Endometrial microvascular endothelial cells (primary cell): ENCODE measurements around the gene ALCAM. TPM values are rescaled to one million over a fixed set of nuclear protein-coding genes. Genes with fewer than 3 reads are reported as not detected.
"Not testable (repeated sequence)": the region's sequence is repeated elsewhere in the genome, so short reads cannot be mapped to it uniquely, and the experiment has no call there.

ENCODE experiments used
- in situ Hi-C: cut with HindIII; loops from 2 replicates; pipeline ENCODE4 v1.10.0; 2017; ENCODE audit warnings: low sequenced_read_pairs, low pct_unique_long_range_greater_than_20kb; ENCODE audit errors: inconsistent ontology term
- total RNA-seq: library from RNA; depleted of rRNA; stranded (reverse); fragments of >200 nt; gene quantifications from one replicate; pipeline ENCODE4 v1.2.3, GENCODE V29; 2015; ENCODE audit errors: inconsistent ontology term

Gene ALCAM
- total RNA-seq, 1 donor from 2014 or later: 184 TPM

DNA sequence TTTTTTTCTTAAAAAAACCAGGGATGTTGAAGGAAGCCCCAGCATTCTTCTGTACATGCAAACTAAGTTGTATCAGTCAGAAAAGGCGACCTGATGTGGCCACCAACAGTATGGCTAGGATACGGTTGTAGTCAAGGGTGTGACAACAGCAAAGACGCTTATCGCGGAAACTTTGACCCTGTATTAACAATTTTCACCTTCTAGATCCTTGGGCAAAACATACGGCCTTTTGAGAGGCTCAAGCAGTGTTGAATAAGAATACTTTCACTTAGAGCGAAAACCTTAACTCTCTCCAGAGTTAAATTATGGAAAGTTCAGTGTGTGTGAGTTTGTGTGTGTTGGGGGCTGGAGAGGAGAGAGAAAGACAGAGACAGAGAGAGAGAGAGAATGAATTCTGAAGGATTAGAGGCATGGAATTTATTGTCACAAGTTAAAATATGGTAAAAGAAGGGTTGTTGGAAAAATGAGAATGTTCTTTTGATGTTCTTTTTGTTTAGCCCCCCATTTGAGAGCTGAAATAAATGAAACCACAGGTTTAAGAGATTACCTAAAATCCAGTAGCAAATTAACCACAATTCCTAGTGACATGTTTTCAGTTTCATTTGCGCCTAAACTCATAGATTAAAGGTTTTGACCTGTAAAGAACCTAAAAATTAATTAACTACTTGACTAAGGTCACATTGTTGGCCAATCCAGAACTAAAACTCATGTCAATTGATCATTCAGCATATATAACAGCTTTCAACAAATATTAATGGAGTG is 9.2 kb downstream of the ALCAM start:
- in situ Hi-C loops: no loop called here

- in situ Hi-C loops: no loop called here
Observed at GRCh38 chr3:105377716-105378115, 11.0 kb downstream of the ALCAM start.

- in situ Hi-C loops: no loop called here
Observed at GRCh38 chr3:105385179-105385578, 18.5 kb downstream of the ALCAM start.

GRCh38 chr3:105385819-105386508 is 19.3 kb downstream of the ALCAM start:
- in situ Hi-C loops: no loop called here

- in situ Hi-C loops: no loop called here
Observed at GRCh38 chr3:105387122-105387751, 20.5 kb downstream of the ALCAM start.

DNA sequence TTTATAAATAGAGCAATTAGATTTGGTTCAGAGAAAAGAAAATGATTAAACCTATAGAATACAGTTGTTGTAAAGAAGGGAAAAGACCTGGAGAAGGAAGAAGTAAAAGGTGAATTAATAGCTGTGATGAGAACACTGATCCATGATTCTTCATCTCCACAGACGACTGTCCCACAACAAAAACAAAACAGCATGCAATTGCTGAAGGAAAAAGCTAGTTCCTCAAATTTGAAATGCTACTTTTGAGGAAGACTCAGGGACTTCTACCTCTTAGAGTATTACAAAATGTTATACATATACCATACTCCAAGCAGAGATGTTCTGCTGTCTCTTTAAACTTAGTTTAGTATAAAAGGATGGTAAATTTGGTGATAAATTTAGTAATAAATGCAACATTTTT is 21.5 kb downstream of the ALCAM start:
- in situ Hi-C loops: no loop called here

DNA sequence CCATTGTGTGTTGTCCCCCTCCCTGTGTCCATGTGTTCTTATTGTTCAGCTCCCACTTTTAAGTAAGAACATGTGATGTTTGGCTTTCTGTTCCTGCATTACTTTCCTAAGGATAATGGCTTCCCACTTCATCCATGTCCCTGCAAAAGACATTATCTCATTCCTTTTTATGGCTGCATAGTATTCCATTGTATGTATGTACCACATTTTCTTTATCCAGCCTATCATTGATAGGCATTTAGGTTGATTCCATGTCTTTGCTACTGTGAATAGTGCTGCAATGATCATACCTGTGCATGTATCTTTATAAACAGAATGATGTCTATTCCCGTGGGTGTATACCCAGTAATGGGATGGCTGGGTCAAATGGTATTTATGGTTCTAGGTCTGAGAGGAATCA is 23.1 kb downstream of the ALCAM start:
- in situ Hi-C loops: not testable (repeated sequence)

DNA sequence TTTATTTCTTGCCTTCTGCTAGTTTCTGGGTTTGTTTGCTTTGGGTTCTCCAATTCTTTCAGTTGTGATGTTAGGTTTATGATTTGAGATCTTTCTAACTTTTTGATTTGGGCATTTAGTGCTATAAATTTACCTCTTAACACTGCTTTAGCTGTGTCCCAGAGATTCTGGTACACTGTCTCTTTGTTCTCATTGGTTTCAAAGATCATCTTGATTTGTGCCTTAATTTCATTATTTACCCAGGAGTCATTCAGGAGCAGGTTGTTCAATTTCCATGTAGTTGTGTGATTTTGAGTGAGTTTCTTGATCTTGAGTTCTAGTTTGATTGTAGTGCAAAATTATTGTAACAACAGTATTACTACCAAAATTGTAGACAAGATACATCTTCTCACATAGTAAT is 25.9 kb downstream of the ALCAM start:
- in situ Hi-C loops: not testable (repeated sequence)

- in situ Hi-C loops: no loop called here
Observed at GRCh38 chr3:105394177-105394576, 27.5 kb downstream of the ALCAM start.

DNA sequence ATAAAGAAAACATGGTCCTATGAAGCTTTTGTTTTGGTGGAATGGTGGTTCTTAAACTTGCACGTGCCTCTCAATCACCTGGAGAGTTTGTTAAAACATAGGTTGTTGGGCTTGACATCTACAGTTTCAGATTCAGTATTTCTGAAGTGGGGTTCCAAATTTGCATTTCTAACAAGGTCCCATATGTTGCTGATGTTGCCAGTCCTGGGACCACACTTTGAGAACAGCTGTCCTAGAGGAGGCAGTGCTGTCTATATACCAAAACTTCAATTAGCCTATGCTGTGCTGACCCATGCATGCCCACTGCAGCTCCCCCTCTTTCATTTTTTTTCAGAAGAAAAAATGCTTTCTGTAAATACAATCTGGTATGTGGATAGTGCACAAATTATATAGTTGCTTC is 31.3 kb downstream of the ALCAM start:
- in situ Hi-C loops: no loop called here

DNA sequence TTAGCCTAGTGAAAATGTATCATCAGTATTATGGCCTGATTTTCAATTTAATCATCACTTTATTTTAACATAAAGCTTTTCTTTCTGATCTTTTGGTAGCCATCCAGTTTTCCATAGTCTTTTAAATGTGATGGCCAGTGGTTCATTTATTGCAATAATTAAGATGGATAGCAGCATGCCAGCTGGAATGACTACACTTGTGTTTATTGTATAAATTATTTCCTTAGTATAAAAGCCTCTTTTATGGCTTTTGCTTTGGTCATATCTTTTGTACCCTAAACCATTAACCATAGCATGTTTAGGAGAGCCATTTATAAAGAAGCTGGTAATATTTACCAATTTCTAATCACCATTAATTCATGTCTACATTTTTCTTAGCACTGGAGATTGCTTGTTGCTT is 31.7 kb downstream of the ALCAM start:
- in situ Hi-C loops: no loop called here

- in situ Hi-C loops: no loop called here
Observed at GRCh38 chr3:105399062-105399461, 32.4 kb downstream of the ALCAM start.

- in situ Hi-C loops: no loop called here
Observed at GRCh38 chr3:105399611-105400010, 32.9 kb downstream of the ALCAM start.

DNA sequence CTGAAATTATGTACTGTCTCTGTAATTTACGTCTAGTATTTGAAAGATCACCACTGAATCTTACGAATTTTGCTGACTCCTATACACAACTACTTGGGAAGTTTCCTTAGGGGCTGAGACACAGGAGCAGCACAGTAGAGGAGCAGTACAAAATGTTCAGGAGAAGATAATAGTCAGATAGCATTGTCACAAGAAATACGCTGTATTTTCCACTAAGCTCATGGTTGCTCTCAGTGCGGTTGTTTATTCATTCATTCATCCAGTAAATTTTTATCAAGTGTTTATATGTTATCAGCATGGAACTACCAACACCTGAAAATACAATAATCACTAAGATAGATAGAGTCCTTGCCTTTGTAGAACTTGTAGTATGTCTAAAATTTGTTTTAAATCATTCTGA is 34.5 kb downstream of the ALCAM start:
- in situ Hi-C loops: no loop called here

DNA sequence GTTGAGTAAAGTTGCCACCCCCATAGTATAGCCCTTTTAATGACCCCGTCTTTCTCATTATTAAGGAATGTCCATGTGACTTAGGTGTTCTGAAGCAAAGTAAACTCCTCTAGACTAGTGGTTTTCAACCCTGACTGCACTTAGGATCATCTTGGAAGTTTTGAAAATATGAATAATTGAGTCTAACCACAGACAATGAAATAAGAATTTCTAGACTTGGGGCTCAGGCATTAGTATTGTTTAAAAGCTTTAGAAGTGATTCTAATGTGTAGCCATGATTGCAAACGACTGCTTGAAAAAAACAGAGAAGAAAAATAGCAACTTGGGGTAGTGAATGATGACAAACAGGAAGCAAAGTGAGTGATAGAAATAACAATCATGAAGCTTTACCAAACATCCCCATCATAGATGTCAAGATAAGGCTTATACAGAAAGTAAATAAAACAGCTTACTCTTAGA is 35.0 kb downstream of the ALCAM start:
- in situ Hi-C loops: no loop called here

GRCh38 chr3:105402287-105402801 is 35.6 kb downstream of the ALCAM start:
- in situ Hi-C loops: no loop called here

GRCh38 chr3:105403034-105403433 is 36.3 kb downstream of the ALCAM start:
- in situ Hi-C loops: not testable (repeated sequence)

- in situ Hi-C loops: no loop called here
Observed at GRCh38 chr3:105406268-105406667, 39.6 kb downstream of the ALCAM start.

DNA sequence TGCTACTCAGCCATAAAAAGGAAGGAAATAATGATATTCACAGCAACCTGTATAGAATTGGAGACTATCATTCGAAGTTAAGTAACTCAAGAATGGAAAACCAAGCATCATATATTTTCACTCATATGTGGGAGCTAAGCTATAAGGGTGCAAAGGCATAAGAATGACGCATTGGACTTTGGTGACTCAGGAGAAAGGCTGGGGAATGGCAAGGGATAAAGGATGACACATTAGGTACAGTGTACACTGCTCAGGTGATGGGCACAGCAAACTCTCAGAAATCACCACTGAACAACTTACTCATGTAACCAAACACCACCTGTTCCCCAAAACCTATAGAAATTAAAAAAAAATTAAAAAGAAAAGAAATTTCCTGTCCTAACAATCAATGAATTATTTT is 42.7 kb downstream of the ALCAM start:
- in situ Hi-C loops: no loop called here
